ENCODE results near the gene SLC17A2. TPM values are rescaled to one million over a fixed set of nuclear protein-coding genes. Genes with fewer than 3 reads are reported as not detected.

Gene SLC17A2
- total RNA-seq, 2 donors from 2014 or later, result not detected

DNA sequence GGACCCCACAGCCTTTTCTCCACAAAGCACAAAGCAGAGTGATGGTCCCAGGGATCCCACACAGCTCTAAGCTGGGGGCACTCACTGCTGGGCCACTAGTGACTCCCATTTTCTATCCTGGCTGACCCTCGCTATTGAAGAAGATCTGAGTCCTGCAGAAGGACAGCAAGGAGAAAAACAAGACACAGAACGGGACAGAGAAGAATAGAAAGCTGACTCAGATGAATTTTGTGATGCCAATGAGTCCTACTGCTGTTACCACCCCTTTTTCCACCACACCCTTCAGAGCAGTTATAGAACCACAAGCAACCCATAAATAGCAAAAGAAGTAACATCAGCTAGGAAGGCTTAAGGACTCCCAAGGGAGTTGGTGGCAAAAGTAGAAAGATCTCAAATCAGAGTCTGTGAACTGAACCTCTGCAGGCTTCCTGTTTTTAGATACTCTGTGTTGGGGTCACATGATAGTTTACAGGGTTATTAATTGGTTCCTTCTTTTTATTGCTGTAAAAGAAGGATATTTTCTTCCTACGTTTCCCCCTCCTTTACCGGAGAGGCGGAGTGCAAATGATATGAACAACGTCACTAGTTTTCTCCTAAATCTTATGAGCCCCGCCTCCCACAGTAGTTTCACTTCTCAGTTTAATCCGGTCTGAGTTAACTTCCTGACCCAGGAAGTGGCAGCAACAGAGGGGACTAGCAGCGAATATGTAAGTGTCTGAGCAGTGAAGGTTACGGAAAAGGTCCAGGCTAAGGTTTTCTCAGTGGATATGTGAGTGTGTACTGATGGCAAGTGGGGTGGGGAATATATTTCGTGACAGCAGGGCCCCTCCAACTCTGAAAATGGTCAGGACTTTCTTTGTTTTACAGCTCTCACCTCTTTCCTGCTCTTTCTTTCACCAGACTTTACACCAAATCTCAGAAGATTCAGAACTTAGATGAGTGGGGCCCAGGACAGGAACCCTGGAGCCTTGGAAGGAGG, 31.9 kb upstream of the SLC17A2 start, which contains the start of gene TRIM38:
Gene TRIM38 (plus strand): TSS at position 654 of the 979 bp plus-strand sequence. CDS start 3,721 bp downstream, outside the sequence.
- peaks cover 15% of the 10 kb centered on the region for H3K36me3 ChIP-seq
- TF ChIP-seq, protein P1, sequence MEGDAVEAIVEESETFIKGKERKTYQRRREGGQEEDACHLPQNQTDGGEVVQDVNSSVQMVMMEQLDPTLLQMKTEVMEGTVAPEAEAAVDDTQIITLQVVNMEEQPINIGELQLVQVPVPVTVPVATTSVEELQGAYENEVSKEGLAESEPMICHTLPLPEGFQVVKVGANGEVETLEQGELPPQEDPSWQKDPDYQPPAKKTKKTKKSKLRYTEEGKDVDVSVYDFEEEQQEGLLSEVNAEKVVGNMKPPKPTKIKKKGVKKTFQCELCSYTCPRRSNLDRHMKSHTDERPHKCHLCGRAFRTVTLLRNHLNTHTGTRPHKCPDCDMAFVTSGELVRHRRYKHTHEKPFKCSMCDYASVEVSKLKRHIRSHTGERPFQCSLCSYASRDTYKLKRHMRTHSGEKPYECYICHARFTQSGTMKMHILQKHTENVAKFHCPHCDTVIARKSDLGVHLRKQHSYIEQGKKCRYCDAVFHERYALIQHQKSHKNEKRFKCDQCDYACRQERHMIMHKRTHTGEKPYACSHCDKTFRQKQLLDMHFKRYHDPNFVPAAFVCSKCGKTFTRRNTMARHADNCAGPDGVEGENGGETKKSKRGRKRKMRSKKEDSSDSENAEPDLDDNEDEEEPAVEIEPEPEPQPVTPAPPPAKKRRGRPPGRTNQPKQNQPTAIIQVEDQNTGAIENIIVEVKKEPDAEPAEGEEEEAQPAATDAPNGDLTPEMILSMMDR (IDR thresholded peaks at IDR 0.05), result no peak
- peak within 1 kb of the TSS; percentile 46 to 54 for H3K4me3 ChIP-seq
- H3K27ac ChIP-seq, result peak within 1 kb of the TSS; percentile 86 to 88
- DNase-seq (ENCODE audit: low spot score), result peak; percentile 88
- H3K4me1 ChIP-seq, result peaks cover 0 to 23% of the 10 kb centered on the region in 2 donors
- no peaks in the 10 kb centered on the region for H3K27me3 ChIP-seq
- no peaks in the 10 kb centered on the region for H3K9me3 ChIP-seq

GRCh38 chr6:25961619-25962148, 31.2 kb upstream of the SLC17A2 start:
- Histone ChIP-seq H3K4me1 (peaks cover 0 to 20% of the 10 kb centered on the region in 2 donors), H3K36me3 (peaks cover 10% of the 10 kb centered on the region), H3K4me3 (peak overlapping the region in 1 of 2 donors; percentile 54), H3K9me3 (no peaks in the 10 kb centered on the region), H3K27me3 (no peaks in the 10 kb centered on the region), H3K27ac (peak overlapping the region; percentile 86 to 88)
- no peak for DNase-seq (ENCODE audit: low spot score)
- TF ChIP-seq, protein P1 (IDR thresholded peaks at IDR 0.05), result no peak

- no peak overlapping the region for H3K27ac ChIP-seq
- peaks cover 0 to 15% of the 10 kb centered on the region in 2 donors for H3K4me1 ChIP-seq
- H3K4me3 ChIP-seq, result no peak overlapping the region
- H3K36me3 ChIP-seq, result peaks cover 6% of the 10 kb centered on the region
- no peak for DNase-seq (ENCODE audit: low spot score)
- H3K27me3 ChIP-seq, result no peaks in the 10 kb centered on the region
- no peaks in the 10 kb centered on the region for H3K9me3 ChIP-seq
- TF ChIP-seq, protein P1 (IDR thresholded peaks at IDR 0.05), result no peak
These were observed 30.2 kb upstream of the SLC17A2 start for GRCh38 chr6:25960734-25961133.

- H3K27me3 ChIP-seq, result no peaks in the 10 kb centered on the region
- H3K4me1 ChIP-seq, result peaks cover 0 to 14% of the 10 kb centered on the region in 2 donors
- DNase-seq (ENCODE audit: low spot score), result no peak
- peaks cover 2% of the 10 kb centered on the region for H3K36me3 ChIP-seq
- H3K4me3 ChIP-seq, result no peak overlapping the region
- no peak overlapping the region for H3K27ac ChIP-seq
- TF ChIP-seq, protein P1 (IDR thresholded peaks at IDR 0.05), result no peak
- H3K9me3 ChIP-seq, result no peaks in the 10 kb centered on the region
These were observed 29.5 kb upstream of the SLC17A2 start for GRCh38 chr6:25959890-25960536.

GRCh38 chr6:25958700-25959162, 28.2 kb upstream of the SLC17A2 start:
- TF ChIP-seq, protein P1 (IDR thresholded peaks at IDR 0.05), result no peak
- Histone ChIP-seq H3K36me3 (no peaks in the 10 kb centered on the region), H3K4me3 (no peak overlapping the region), H3K9me3 (no peaks in the 10 kb centered on the region), H3K27ac (no peak overlapping the region), H3K27me3 (no peaks in the 10 kb centered on the region), H3K4me1 (peaks cover 0 to 1% of the 10 kb centered on the region in 2 donors)
- DNase-seq (ENCODE audit: low spot score), result no peak

Measured in right atrium auricular region (tissue), 2 donors.